ENCODE data around the gene SUGP2.

The SUGP2 gene

GRCh38 chr19:18993115-18993514 is 40.2 kb downstream of the SUGP2 start:
- no peak for DNase-seq (ENCODE audit: insufficient read length, low spot score)
- FAIRE-seq: no peak

- FAIRE-seq (no peak), DNase-seq (ENCODE audit: insufficient read length, low spot score) (no peak)
Observed at GRCh38 chr19:18992696-18993095, 40.6 kb downstream of the SUGP2 start.

- FAIRE-seq: no peak
- DNase-seq (ENCODE audit: insufficient read length, low spot score): no peak
Observed at GRCh38 chr19:18991468-18991867, 41.8 kb downstream of the SUGP2 start.

GRCh38 chr19:18991006-18991405 is 42.3 kb downstream of the SUGP2 start:
- no peak for FAIRE-seq

GRCh38 chr19:18990128-18990708 is 43.1 kb downstream of the SUGP2 start:
- no peak for DNase-seq (ENCODE audit: insufficient read length, low spot score)
- no peak for FAIRE-seq

More at GRCh38 chr19:18991006-18991405, 42.3 kb downstream of the SUGP2 start:
- no peak for DNase-seq (ENCODE audit: insufficient read length, low spot score)

GRCh38 chr19:18989316-18989715 is 44.0 kb downstream of the SUGP2 start:
- DNase-seq (ENCODE audit: insufficient read length, low spot score): no peak
- no peak for FAIRE-seq

GRCh38 chr19:18987456-18987855 is 45.9 kb downstream of the SUGP2 start:
- no peak for DNase-seq (ENCODE audit: insufficient read length, low spot score)
- no peak for FAIRE-seq

- DNase-seq (ENCODE audit: insufficient read length, low spot score) (no peak), FAIRE-seq (no peak)
Observed at GRCh38 chr19:18985257-18985656, 48.1 kb downstream of the SUGP2 start.

- DNase-seq (ENCODE audit: insufficient read length, low spot score) (no peak), FAIRE-seq (no peak)
Observed at GRCh38 chr19:18984251-18984650, 49.1 kb downstream of the SUGP2 start.

GRCh38 chr19:18982669-18983068 is 50.6 kb downstream of the SUGP2 start:
- FAIRE-seq (no peak), DNase-seq (ENCODE audit: insufficient read length, low spot score) (no peak)

GRCh38 chr19:18980432-18981020 is 52.8 kb downstream of the SUGP2 start:
- DNase-seq (ENCODE audit: insufficient read length, low spot score): no peak

GRCh38 chr19:18978616-18979015 is 54.7 kb downstream of the SUGP2 start:
- DNase-seq (ENCODE audit: insufficient read length, low spot score) (no peak), FAIRE-seq (no peak)

More at GRCh38 chr19:18980432-18981020, 52.8 kb downstream of the SUGP2 start:
- FAIRE-seq: no peak

GRCh38 chr19:18975869-18976268 is 57.4 kb downstream of the SUGP2 start:
- DNase-seq (ENCODE audit: insufficient read length, low spot score) (no peak), FAIRE-seq (no peak)

- FAIRE-seq (no peak), DNase-seq (ENCODE audit: insufficient read length, low spot score) (no peak)
Observed at GRCh38 chr19:18975011-18975410, 58.3 kb downstream of the SUGP2 start.

- no peak for DNase-seq (ENCODE audit: insufficient read length, low spot score)
- FAIRE-seq: no peak
Observed at GRCh38 chr19:18972851-18973250, 60.5 kb downstream of the SUGP2 start.

- DNase-seq (ENCODE audit: insufficient read length, low spot score) (no peak), FAIRE-seq (no peak)
Observed at GRCh38 chr19:18972301-18972811, 61.0 kb downstream of the SUGP2 start.

- DNase-seq (ENCODE audit: insufficient read length, low spot score): no peak
- no peak for FAIRE-seq
Observed at GRCh38 chr19:18969931-18970659, 63.2 kb downstream of the SUGP2 start.

- FAIRE-seq (no peak), DNase-seq (ENCODE audit: insufficient read length, low spot score) (no peak)
Observed at GRCh38 chr19:18967358-18968146, 65.8 kb downstream of the SUGP2 start.

GRCh38 chr19:18966307-18966706 is 67.0 kb downstream of the SUGP2 start:
- no peak for DNase-seq (ENCODE audit: insufficient read length, low spot score)
- FAIRE-seq: no peak

GRCh38 chr19:18964121-18964520 is 69.2 kb downstream of the SUGP2 start:
- FAIRE-seq (no peak), DNase-seq (ENCODE audit: insufficient read length, low spot score) (no peak)
